Measurements from ENCODE around the gene ZNF561. TPM values are rescaled to one million over a fixed set of nuclear protein-coding genes. Genes with fewer than 3 reads are reported as not detected.
"Not testable (repeated sequence)": the region's sequence is repeated elsewhere in the genome, so short reads cannot be mapped to it uniquely, and the experiment has no call there.

ZNF561 gene
- total RNA-seq (26.5 TPM), polyA plus RNA-seq (32.4 TPM)
- long read RNA-seq, donor 1, partial matches to known transcripts, result 0 of 1 reads
- long read RNA-seq, donor 1, other reads (novel, unspliced or antisense), result 0 of 1 reads
- long read RNA-seq, donor 2, full-length matches to known transcripts, result 6 of 42 reads
- long read RNA-seq, donor 2, partial matches to known transcripts, result 36 of 42 reads
- long read RNA-seq, donor 2, other reads (novel, unspliced or antisense), result 0 of 42 reads
- long read RNA-seq, donor 3, full-length matches to known transcripts, result 8 of 19 reads
- long read RNA-seq, donor 3, partial matches to known transcripts, result 5 of 19 reads
- long read RNA-seq, donor 3, other reads (novel, unspliced or antisense), result 6 of 19 reads
- long read RNA-seq, donor 4, full-length matches to known transcripts, result 3 of 3 reads
- long read RNA-seq, donor 4, partial matches to known transcripts, result 0 of 3 reads
- long read RNA-seq, donor 4, other reads (novel, unspliced or antisense), result 0 of 3 reads
- long read RNA-seq, donor 5, full-length matches to known transcripts, result 11 of 21 reads
- long read RNA-seq, donor 5, partial matches to known transcripts, result 10 of 21 reads
- long read RNA-seq, donor 5, other reads (novel, unspliced or antisense), result 0 of 21 reads
- long read RNA-seq, donor 6, partial matches to known transcripts, result 0 of 2 reads
- long read RNA-seq, donor 6, other reads (novel, unspliced or antisense), result 0 of 2 reads
- long read RNA-seq, donor 7, full-length matches to known transcripts, result 4 of 4 reads
- long read RNA-seq, donor 7, partial matches to known transcripts, result 0 of 4 reads
- long read RNA-seq, donor 7, other reads (novel, unspliced or antisense), result 0 of 4 reads
- long read RNA-seq, donor 8, full-length matches to known transcripts, result 4 of 4 reads
- long read RNA-seq, donor 8, partial matches to known transcripts, result 0 of 4 reads
- long read RNA-seq, donor 8, other reads (novel, unspliced or antisense), result 0 of 4 reads
- long read RNA-seq, donor 9, full-length matches to known transcripts, result 2 of 8 reads
- long read RNA-seq, donor 9, partial matches to known transcripts, result 0 of 8 reads
- long read RNA-seq, donor 9, other reads (novel, unspliced or antisense), result 6 of 8 reads
- long read RNA-seq, donor 10, full-length matches to known transcripts, result 6 of 6 reads
- long read RNA-seq, donor 10, partial matches to known transcripts, result 0 of 6 reads
- long read RNA-seq, donor 10, other reads (novel, unspliced or antisense), result 0 of 6 reads

- H3K9me3 ChIP-seq (ENCODE audit: control insufficient read depth in 2 of 2, insufficient read depth in 1 of 2, low read length in 1 of 2), result no peaks in the 10 kb centered on the region
- H3K4me1 ChIP-seq (ENCODE audit: control insufficient read depth in 2 of 2, insufficient read depth in 2 of 2, low read length in 2 of 2), result peaks cover 10 to 12% of the 10 kb centered on the region in 2 donors
- H3K36me3 ChIP-seq (ENCODE audit: control insufficient read depth in 2 of 2, insufficient read depth in 2 of 2, low read length in 1 of 2), result peaks cover 24 to 27% of the 10 kb centered on the region in 2 donors
- WGBS, result 1% methylated on average over 33 of the region's 33 CpGs
- H3K27me3 ChIP-seq (ENCODE audit: control insufficient read depth in 2 of 2, insufficient read depth in 1 of 2, low read length in 1 of 2), result no peaks in the 10 kb centered on the region
- peak within 1 kb of the TSS; percentile 90 to 97 for H3K27ac ChIP-seq (ENCODE audit: low read depth in 1 of 2, low read length in 1 of 2)
- DNase-seq (ENCODE audit: low read depth in 6 of 9, low spot score in 9 of 9), result peak; percentile 82 to 95 (median 89)
- H3K4me3 ChIP-seq (ENCODE audit: low read length in 2 of 2), result peak within 1 kb of the TSS; percentile 77 to 84
These were observed at the start of gene ZNF561 for GRCh38 chr19:9621156-9622037. Gene ZNF561 (minus strand): TSS chr19:9621232. CDS start chr19:9619456, 1,776 bp downstream.

- no peak overlapping the region for H3K27ac ChIP-seq (ENCODE audit: low read depth in 1 of 2, low read length in 1 of 2)
- peaks cover 3 to 22% of the 10 kb centered on the region in 2 donors for H3K9me3 ChIP-seq (ENCODE audit: control insufficient read depth in 2 of 2, insufficient read depth in 1 of 2, low read length in 1 of 2)
- H3K4me1 ChIP-seq (ENCODE audit: control insufficient read depth in 2 of 2, insufficient read depth in 2 of 2, low read length in 2 of 2), result no peaks in the 10 kb centered on the region
- over 99% methylated on average over 2 of the region's 2 CpGs for WGBS
- H3K36me3 ChIP-seq (ENCODE audit: control insufficient read depth in 2 of 2, insufficient read depth in 2 of 2, low read length in 1 of 2), result peaks cover 5 to 11% of the 10 kb centered on the region in 2 donors
- H3K27me3 ChIP-seq (ENCODE audit: control insufficient read depth in 2 of 2, insufficient read depth in 1 of 2, low read length in 1 of 2), result no peaks in the 10 kb centered on the region
- H3K4me3 ChIP-seq (ENCODE audit: low read length in 2 of 2), result no peak overlapping the region
- no peak for DNase-seq (ENCODE audit: low read depth in 6 of 9, low spot score in 9 of 9)
These were observed 47.5 kb upstream of the ZNF561 start for GRCh38 chr19:9668544-9668943.

- Histone ChIP-seq H3K36me3 (ENCODE audit: control insufficient read depth in 2 of 2, insufficient read depth in 2 of 2, low read length in 1 of 2) (peaks cover 5 to 11% of the 10 kb centered on the region in 2 donors), H3K4me1 (ENCODE audit: control insufficient read depth in 2 of 2, insufficient read depth in 2 of 2, low read length in 2 of 2) (no peaks in the 10 kb centered on the region), H3K27me3 (ENCODE audit: control insufficient read depth in 2 of 2, insufficient read depth in 1 of 2, low read length in 1 of 2) (no peaks in the 10 kb centered on the region), H3K9me3 (ENCODE audit: control insufficient read depth in 2 of 2, insufficient read depth in 1 of 2, low read length in 1 of 2) (peaks cover 3 to 15% of the 10 kb centered on the region in 2 donors), H3K4me3 (ENCODE audit: low read length in 2 of 2) (no peak overlapping the region), H3K27ac (ENCODE audit: low read depth in 1 of 2, low read length in 1 of 2) (no peak overlapping the region)
- no peak for DNase-seq (ENCODE audit: low read depth in 6 of 9, low spot score in 9 of 9)
- 99% methylated on average over 3 of the region's 3 CpGs for WGBS
These were observed 46.9 kb upstream of the ZNF561 start for GRCh38 chr19:9667898-9668297.

DNA sequence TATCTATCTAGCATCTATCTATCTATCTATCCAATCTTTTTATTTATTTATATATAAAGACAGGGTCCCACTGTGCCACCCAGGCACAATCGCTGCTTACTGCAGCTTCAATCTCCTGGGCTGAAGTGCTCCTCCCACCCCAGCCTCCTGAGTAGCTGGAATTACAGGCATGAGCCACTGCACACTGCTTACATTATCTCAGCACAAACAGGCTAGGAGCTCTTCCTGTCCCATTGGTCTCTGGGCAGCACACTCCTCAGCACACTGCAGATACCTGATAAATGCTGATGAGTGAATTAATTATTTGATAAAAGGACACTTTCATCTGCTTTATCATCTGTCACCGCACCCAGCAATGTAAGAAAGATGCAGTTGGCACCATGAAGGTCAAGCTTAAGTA, 37.7 kb upstream of the ZNF561 start:
- no peaks in the 10 kb centered on the region for H3K4me1 ChIP-seq (ENCODE audit: control insufficient read depth in 2 of 2, insufficient read depth in 2 of 2, low read length in 2 of 2)
- H3K9me3 ChIP-seq (ENCODE audit: control insufficient read depth in 2 of 2, insufficient read depth in 1 of 2, low read length in 1 of 2), result peaks cover 4 to 12% of the 10 kb centered on the region in 2 donors

GRCh38 chr19:9653066-9653555, 32.1 kb upstream of the ZNF561 start:
- H3K4me1 ChIP-seq (ENCODE audit: control insufficient read depth in 2 of 2, insufficient read depth in 2 of 2, low read length in 2 of 2); H3K27ac ChIP-seq (ENCODE audit: low read depth in 1 of 2, low read length in 1 of 2); H3K4me3 ChIP-seq (ENCODE audit: low read length in 2 of 2); DNase-seq (ENCODE audit: low read depth in 6 of 9, low spot score in 9 of 9); H3K27me3 ChIP-seq (ENCODE audit: control insufficient read depth in 2 of 2, insufficient read depth in 1 of 2, low read length in 1 of 2): not testable (repeated sequence)
- peaks cover 14 to 19% of the 10 kb centered on the region in 2 donors for H3K9me3 ChIP-seq (ENCODE audit: control insufficient read depth in 2 of 2, insufficient read depth in 1 of 2, low read length in 1 of 2)
- WGBS, result 98% methylated on average over 5 of the region's 5 CpGs
- peaks cover 58% of the 10 kb centered on the region in 2 donors for H3K36me3 ChIP-seq (ENCODE audit: control insufficient read depth in 2 of 2, insufficient read depth in 2 of 2, low read length in 1 of 2)

More for the DNA sequence above, 37.7 kb upstream of the ZNF561 start:
- no peaks in the 10 kb centered on the region for H3K27me3 ChIP-seq (ENCODE audit: control insufficient read depth in 2 of 2, insufficient read depth in 1 of 2, low read length in 1 of 2)
- peaks cover 32 to 34% of the 10 kb centered on the region in 2 donors for H3K36me3 ChIP-seq (ENCODE audit: control insufficient read depth in 2 of 2, insufficient read depth in 2 of 2, low read length in 1 of 2)
- DNase-seq (ENCODE audit: low read depth in 6 of 9, low spot score in 9 of 9), result no peak
- WGBS, result 97% methylated on average over 2 of the region's 2 CpGs
- H3K4me3 ChIP-seq (ENCODE audit: low read length in 2 of 2), result no peak overlapping the region
- H3K27ac ChIP-seq (ENCODE audit: low read depth in 1 of 2, low read length in 1 of 2), result no peak overlapping the region

DNA sequence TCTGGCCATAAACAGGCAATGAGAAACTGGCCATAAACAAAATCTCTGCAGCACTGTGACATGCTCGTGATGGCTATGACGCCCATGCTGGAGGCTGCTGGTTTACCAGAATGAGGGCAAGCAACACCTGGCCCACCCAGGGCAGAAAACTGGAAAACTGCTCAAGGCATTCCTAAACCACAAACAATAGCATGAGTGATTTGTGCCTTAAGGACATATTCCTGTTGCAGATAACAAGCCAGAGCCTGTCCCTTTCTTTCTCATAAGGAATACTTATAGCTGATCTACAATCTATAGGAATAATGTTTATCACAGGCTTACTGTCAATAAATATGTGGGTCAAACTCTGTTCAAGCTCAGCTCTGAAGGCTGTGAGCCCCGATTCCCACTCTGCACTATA, 30.4 kb upstream of the ZNF561 start:
- Histone ChIP-seq H3K36me3 (ENCODE audit: control insufficient read depth in 2 of 2, insufficient read depth in 2 of 2, low read length in 1 of 2) (peaks cover 55 to 58% of the 10 kb centered on the region in 2 donors), H3K9me3 (ENCODE audit: control insufficient read depth in 2 of 2, insufficient read depth in 1 of 2, low read length in 1 of 2) (peaks cover 14 to 19% of the 10 kb centered on the region in 2 donors)
- H3K27me3 ChIP-seq (ENCODE audit: control insufficient read depth in 2 of 2, insufficient read depth in 1 of 2, low read length in 1 of 2); DNase-seq (ENCODE audit: low read depth in 6 of 9, low spot score in 9 of 9); H3K27ac ChIP-seq (ENCODE audit: low read depth in 1 of 2, low read length in 1 of 2); H3K4me3 ChIP-seq (ENCODE audit: low read length in 2 of 2); H3K4me1 ChIP-seq (ENCODE audit: control insufficient read depth in 2 of 2, insufficient read depth in 2 of 2, low read length in 2 of 2): not testable (repeated sequence)
- WGBS, result 97% methylated on average over 3 of the region's 3 CpGs

DNA sequence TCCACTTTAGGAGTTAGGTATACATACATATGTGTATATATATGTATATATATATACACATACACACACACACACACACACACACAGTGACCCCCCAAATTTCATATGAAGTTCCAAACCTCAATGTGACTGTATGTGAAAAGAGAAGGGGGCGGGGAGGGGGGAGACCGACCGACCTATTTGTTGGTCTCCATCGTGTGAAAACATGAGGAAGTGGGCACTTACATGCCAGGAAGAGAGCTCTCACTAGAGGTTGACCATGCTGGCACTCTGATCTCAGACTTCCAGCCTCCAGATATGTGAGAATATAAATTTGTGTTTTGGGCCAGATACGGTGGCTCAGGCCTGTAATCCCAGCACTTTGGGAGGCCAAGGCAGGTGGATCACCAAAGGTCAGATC, 29.3 kb upstream of the ZNF561 start:
- H3K4me3 ChIP-seq (ENCODE audit: low read length in 2 of 2), result no peak overlapping the region
- no peak overlapping the region for H3K27ac ChIP-seq (ENCODE audit: low read depth in 1 of 2, low read length in 1 of 2)
- H3K4me1 ChIP-seq (ENCODE audit: control insufficient read depth in 2 of 2, insufficient read depth in 2 of 2, low read length in 2 of 2), result no peaks in the 10 kb centered on the region
- H3K36me3 ChIP-seq (ENCODE audit: control insufficient read depth in 2 of 2, insufficient read depth in 2 of 2, low read length in 1 of 2), result peaks cover 47 to 50% of the 10 kb centered on the region in 2 donors
- H3K9me3 ChIP-seq (ENCODE audit: control insufficient read depth in 2 of 2, insufficient read depth in 1 of 2, low read length in 1 of 2), result peaks cover 14 to 19% of the 10 kb centered on the region in 2 donors
- WGBS, result 96% methylated on average over 5 of the region's 5 CpGs
- H3K27me3 ChIP-seq (ENCODE audit: control insufficient read depth in 2 of 2, insufficient read depth in 1 of 2, low read length in 1 of 2), result no peaks in the 10 kb centered on the region
- DNase-seq (ENCODE audit: low read depth in 6 of 9, low spot score in 9 of 9), result no peak

- H3K9me3 ChIP-seq (ENCODE audit: control insufficient read depth in 2 of 2, insufficient read depth in 1 of 2, low read length in 1 of 2), result no peaks in the 10 kb centered on the region
- no peak overlapping the region for H3K27ac ChIP-seq (ENCODE audit: low read depth in 1 of 2, low read length in 1 of 2)
- no peaks in the 10 kb centered on the region for H3K27me3 ChIP-seq (ENCODE audit: control insufficient read depth in 2 of 2, insufficient read depth in 1 of 2, low read length in 1 of 2)
- no peaks in the 10 kb centered on the region for H3K4me1 ChIP-seq (ENCODE audit: control insufficient read depth in 2 of 2, insufficient read depth in 2 of 2, low read length in 2 of 2)
- DNase-seq (ENCODE audit: low read depth in 6 of 9, low spot score in 9 of 9), result no peak
- H3K4me3 ChIP-seq (ENCODE audit: low read length in 2 of 2), result no peak overlapping the region
- H3K36me3 ChIP-seq (ENCODE audit: control insufficient read depth in 2 of 2, insufficient read depth in 2 of 2, low read length in 1 of 2), result peaks cover 8 to 22% of the 10 kb centered on the region in 2 donors
- WGBS, result 100% methylated on average over 1 of the region's 1 CpG
These were observed 24.4 kb upstream of the ZNF561 start for GRCh38 chr19:9645472-9645871.

All from thymus (tissue), 14 donors.